Smooth muscle cell (in vitro differentiated cells): ENCODE data around the gene KRTAP10-1. TPM values are rescaled to one million over a fixed set of nuclear protein-coding genes. Genes with fewer than 3 reads are reported as not detected.

Experiments
- DNase-seq: peaks from one replicate; lab custom pipeline; 2025; ENCODE audit not compliant: unreplicated experiment; lab: John Stamatoyannopoulos, UW
- H2AFZ ChIP-seq: fragments of 200-600 bp; sonication (generic); 2 replicates; pipeline ENCODE4 v1.6.0; 2016; ENCODE audit warnings: antibody characterized with exemption, low read depth, mild to moderate bottlenecking
- H3F3A ChIP-seq: fragments of 200-600 bp; sonication (generic); 2 replicates; pipeline ENCODE4 v1.6.0; 2017; ENCODE audit warnings: antibody characterized with exemption, low read depth
- H3K27ac ChIP-seq: fragments of 200-600 bp; sonication (generic); 2 replicates; pipeline ENCODE4 v1.5.1; 2016; ENCODE audit warnings: low read depth, mild to moderate bottlenecking
- H3K27me3 ChIP-seq: fragments of 200-600 bp; sonication (generic); 2 replicates; pipeline ENCODE4 v1.6.1; 2016; ENCODE audit warnings: low read depth, mild to moderate bottlenecking
- H3K36me3 ChIP-seq: fragments of 200-600 bp; sonication (generic); 2 replicates; pipeline ENCODE4 v1.5.1; 2016; ENCODE audit warnings: low read depth
- H3K4me1 ChIP-seq: fragments of 200-600 bp; sonication (generic); 2 replicates; pipeline ENCODE4 v1.5.1; 2016; ENCODE audit warnings: low read depth
- H3K4me2 ChIP-seq: fragments of 200-600 bp; sonication (generic); 2 replicates; pipeline ENCODE4 v1.6.0; 2016; ENCODE audit warnings: mild to moderate bottlenecking
- H3K4me3 ChIP-seq: fragments of 200-600 bp; sonication (generic); 2 replicates; pipeline ENCODE4 v1.5.1; 2016; ENCODE audit warnings: mild to moderate bottlenecking
- H3K79me2 ChIP-seq: fragments of 200-600 bp; sonication (generic); 2 replicates; pipeline ENCODE4 v1.6.0; 2016; ENCODE audit warnings: low read depth, mild to moderate bottlenecking
- H3K9ac ChIP-seq: fragments of 200-600 bp; sonication (generic); 2 replicates; pipeline ENCODE4 v1.6.0; 2016; ENCODE audit warnings: low read depth
- H3K9me3 ChIP-seq: fragments of 200-600 bp; sonication (generic); replicated peaks from 2 replicates; pipeline ENCODE4 v1.5.1; 2016; ENCODE audit warnings: low read depth
- H4K20me1 ChIP-seq: fragments of 200-600 bp; sonication (generic); 2 replicates; pipeline ENCODE4 v1.6.0; 2016; ENCODE audit warnings: low read depth
- CTCF ChIP-seq: fragments of 200-600 bp; sonication (generic); IDR thresholded peaks from 2 replicates; pipeline ENCODE4 v1.5.1; 2017; ENCODE audit warnings: borderline replicate concordance, mild to moderate bottlenecking, antibody characterized with exemption; ENCODE audit not compliant: insufficient read depth, poor library complexity, severe bottlenecking
- WGBS: methylation state at CpG from one replicate; pipeline ENCODE4 v1.1.7; 2016; ENCODE audit warnings: low lambda C conversion rate; 5-methylcytosine and 5-hydroxymethylcytosine counted together
- polyA plus RNA-seq: library from polyadenylated mRNA; unstranded; fragments of >200 nt; fragmentation: Nextera tagmentation; extraction: Ambion mirVana; gene quantifications from 2 replicates; pipeline ENCODE4 v1.2.1, GENCODE V29; 2016
- total RNA-seq: library from RNA; depleted of rRNA; stranded (reverse); fragments of >200 nt; gene quantifications from 2 replicates; pipeline ENCODE4 v1.2.3, GENCODE V29; 2014

The KRTAP10-1 gene
- total and polyA plus RNA-seq, 2 experiments from 2014 or later, result not detected

DNA sequence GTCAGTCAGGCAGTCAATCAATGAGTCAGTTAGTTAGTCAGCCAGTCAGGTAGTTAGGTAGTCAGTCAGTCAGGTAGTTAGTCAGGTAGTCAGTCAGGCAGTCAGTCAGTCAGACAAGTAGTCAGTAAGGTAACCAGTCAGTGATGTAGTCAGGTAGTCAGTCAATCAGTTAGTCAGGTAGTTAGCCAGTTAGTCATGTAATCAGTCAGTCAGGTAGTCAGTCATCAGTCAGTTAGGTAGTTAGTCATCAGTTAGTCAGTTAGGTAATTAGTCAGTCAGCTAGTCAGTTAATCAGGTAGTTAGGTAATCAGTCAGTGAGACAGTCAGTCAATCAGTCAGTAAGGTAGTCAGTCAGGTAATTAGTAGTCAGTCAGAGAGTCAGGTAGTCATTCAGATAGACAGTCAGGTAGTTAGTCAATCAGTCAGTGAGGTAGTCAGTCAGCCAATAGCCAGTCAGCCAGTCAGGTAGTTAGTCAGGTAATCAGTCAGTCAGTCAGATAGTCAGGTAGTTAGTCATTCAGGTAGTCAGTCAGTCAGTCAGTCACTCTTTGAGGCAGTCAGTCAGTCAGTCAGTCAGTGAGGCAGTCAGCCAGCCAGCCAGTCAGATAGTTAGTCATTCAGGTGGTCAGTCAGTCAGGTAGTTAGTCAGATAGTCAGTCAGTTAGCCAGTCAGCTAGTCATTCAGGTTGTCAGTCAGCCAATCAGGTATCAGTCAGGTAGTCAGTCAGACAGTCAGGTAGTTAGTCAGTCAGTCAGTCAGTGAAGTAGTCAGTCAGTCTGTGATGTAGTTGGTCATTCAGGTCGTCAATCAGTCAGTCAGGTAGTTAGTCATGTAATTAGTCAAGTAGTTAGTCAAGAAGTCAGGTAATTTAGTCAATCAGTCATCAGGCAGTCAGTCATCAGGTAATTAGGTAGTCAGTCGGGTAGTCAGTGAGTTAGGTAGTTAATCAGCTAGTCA, 15.3 kb downstream of the KRTAP10-1 start:
- no peak overlapping the region for H2AFZ ChIP-seq
- H3F3A ChIP-seq, result no peaks in the 10 kb centered on the region
- H3K4me3 ChIP-seq, result no peak overlapping the region
- no peak for DNase-seq
- H3K4me1 ChIP-seq, result no peaks in the 10 kb centered on the region
- 73% methylated on average over 2 of the region's 2 CpGs for WGBS
- H3K79me2 ChIP-seq, result no peaks in the 10 kb centered on the region
- no peaks in the 10 kb centered on the region for H4K20me1 ChIP-seq
- H3K9me3 ChIP-seq, result no peaks in the 10 kb centered on the region
- H3K4me2 ChIP-seq, result no peak overlapping the region
- no peak overlapping the region for H3K9ac ChIP-seq
- H3K36me3 ChIP-seq, result no peaks in the 10 kb centered on the region
- TF ChIP-seq CTCF, result no peak
- no peak overlapping the region for H3K27ac ChIP-seq
- H3K27me3 ChIP-seq, result no peaks in the 10 kb centered on the region

DNA sequence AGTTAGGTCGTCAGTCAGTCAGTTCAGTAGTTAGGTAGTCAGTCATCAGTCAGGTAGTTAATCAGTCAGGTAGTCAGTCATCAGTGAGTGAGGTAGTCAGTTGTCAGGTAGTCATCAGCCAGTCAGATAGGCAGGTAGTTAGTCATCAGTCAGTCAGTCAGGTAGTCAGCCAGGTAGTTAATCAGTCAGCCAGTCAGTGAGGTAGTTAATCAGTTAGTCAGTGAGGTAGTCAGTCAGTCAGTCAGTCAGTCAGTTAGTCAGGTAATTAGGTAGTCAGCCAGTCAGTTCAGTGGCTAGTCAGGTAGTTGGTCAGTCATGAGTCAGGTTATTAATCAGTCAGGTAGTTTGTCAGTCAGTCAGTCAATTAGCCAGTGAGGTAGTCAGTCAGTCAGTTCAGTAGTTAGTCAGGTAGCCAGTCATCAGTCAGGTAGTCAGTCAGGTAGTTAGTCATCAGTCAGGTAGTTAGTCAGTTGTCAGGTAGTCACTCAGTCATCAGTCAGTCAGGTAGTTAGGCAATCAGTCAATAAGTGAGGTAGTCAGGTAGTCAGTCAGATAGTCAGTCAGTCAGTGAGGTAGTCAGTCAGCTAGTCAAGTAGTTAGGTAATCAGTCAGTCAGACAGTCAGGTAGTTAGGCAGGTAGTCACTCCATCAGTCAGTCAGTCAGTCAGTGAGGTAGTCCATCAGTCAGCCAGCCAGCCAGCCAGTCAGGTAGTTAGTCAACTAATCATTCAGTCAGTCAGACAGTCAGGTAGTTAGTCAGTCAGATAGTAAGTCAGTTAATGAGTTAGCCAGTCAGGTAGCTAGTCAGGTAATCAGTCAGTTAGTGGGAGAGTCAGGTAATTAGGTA, 16.2 kb downstream of the KRTAP10-1 start:
- Histone ChIP-seq H3K36me3 (no peaks in the 10 kb centered on the region), H4K20me1 (no peaks in the 10 kb centered on the region), H2AFZ (no peak overlapping the region), H3K79me2 (no peaks in the 10 kb centered on the region), H3K9ac (no peak overlapping the region), H3K27me3 (no peaks in the 10 kb centered on the region), H3K4me1 (no peaks in the 10 kb centered on the region), H3F3A (no peaks in the 10 kb centered on the region), H3K4me2 (no peak overlapping the region), H3K9me3 (no peaks in the 10 kb centered on the region), H3K4me3 (no peak overlapping the region), H3K27ac (no peak overlapping the region)
- no peak for TF ChIP-seq CTCF
- DNase-seq, result no peak
- 94% methylated on average over 1 of the region's 1 CpG for WGBS

- no peak overlapping the region for H3K4me2 ChIP-seq
- no peaks in the 10 kb centered on the region for H3K79me2 ChIP-seq
- no peaks in the 10 kb centered on the region for H3K9me3 ChIP-seq
- H3K36me3 ChIP-seq, result no peaks in the 10 kb centered on the region
- H3K9ac ChIP-seq, result no peak overlapping the region
- H3F3A ChIP-seq, result no peaks in the 10 kb centered on the region
- H3K4me3 ChIP-seq, result no peak overlapping the region
- 100% methylated on average over 1 of the region's 1 CpG for WGBS
- H3K27ac ChIP-seq, result no peak overlapping the region
- no peak overlapping the region for H2AFZ ChIP-seq
- H4K20me1 ChIP-seq, result no peaks in the 10 kb centered on the region
- H3K4me1 ChIP-seq, result no peaks in the 10 kb centered on the region
- H3K27me3 ChIP-seq, result no peaks in the 10 kb centered on the region
- no peak for TF ChIP-seq CTCF
- no peak for DNase-seq
Measured at GRCh38 chr21:44522753-44523204, 17.2 kb downstream of the KRTAP10-1 start.
